Ureter (tissue), 1 donor: ENCODE data around the gene PLEKHA4. TPM values are rescaled to one million over a fixed set of nuclear protein-coding genes. Genes with fewer than 3 reads are reported as not detected.
"Not testable (repeated sequence)": the region's sequence is repeated elsewhere in the genome, so short reads cannot be mapped to it uniquely, and the experiment has no call there.

Experiments
- DNase-seq: peaks from one replicate; pipeline ENCODE4 v3.0.0-alpha.2; 2020; ENCODE audit warnings: low spot score
- total RNA-seq: library from RNA; stranded (reverse); gene quantifications from one replicate; pipeline ENCODE4 v1.2.4, GENCODE V29; 2023
- donor health status: DM: yes; HTN: yes; CAD: no.

The PLEKHA4 gene
- total RNA-seq, 1 donor from 2014 or later, result 23.0 TPM

DNA sequence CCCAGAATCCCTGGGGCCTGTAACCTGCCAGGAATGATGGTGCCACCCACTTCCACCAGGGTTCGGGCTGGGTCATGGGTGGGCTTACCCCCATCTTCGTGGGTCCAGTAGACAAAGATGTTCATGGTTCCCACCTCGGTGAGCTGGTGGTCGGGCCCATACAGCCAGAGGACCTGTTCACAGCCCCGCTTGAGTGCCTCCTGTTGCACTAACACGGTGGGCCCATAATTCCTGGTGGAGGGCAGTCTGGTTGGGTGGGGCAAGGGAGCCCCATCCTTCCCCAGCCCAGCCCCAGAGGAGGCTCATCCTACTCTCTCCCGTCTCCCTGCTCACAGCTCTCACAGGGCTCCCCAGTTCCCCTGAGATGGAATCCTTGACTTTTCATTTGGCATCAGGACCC is 71.3 kb downstream of the PLEKHA4 start:
- no peak for DNase-seq

DNA sequence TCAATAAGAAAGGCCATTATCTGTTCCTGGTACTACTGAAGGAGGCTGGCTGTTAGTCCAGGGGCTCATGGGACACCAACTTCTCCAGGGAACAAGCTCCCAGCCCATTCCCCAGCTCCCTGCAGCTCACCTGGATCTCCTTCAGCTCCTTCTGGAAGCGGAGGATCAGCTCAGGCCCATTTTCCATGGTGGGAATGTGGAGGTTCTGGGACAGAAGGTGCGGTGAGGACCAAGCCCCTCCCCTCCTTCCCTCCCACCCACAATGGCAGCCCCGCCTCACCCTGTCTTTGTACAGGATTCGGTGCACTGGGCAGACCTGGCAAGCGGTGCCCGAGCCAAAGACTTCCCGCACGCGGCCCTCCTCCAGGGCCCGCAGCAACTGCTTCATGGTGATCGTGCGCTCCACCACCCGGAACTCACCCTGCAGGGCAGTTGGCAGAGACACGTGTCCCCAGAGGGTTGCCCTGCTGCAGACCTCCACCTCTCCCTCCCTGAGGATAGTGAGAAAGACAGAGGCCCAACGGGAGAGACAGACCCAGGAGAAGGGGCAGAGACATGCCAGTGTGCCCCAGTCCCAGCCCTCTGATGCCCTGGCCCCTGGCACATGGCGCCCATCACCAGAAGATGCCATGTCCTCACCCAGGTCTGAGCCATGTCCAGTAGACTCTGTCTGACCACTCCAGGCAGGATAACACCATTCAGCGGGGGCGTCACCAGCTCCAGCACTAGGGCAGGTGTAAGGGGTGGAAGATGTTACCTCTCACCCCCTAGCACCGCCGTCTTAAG is 71.9 kb downstream of the PLEKHA4 start:
- DNase-seq, result no peak

DNA sequence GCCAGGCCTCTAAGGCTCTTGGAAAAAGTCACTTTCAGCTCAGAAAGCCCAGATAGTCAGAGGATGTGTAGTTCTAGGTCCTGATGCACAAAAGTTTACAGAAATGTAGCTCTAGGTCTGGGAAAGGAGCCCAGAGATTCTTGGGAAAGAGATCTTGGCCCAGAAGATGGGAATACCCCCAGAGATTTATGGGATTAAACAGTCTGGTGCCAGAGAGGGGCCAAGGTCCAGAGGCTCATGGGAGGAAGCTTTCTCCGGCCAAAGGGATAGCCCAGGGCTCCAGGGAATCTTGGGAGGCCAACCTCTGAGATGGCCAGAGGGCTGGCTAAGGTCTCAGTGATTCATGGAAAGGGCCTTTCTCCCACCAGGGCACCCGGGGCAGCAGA is 72.7 kb downstream of the PLEKHA4 start:
- peak; percentile 70 for DNase-seq

DNA sequence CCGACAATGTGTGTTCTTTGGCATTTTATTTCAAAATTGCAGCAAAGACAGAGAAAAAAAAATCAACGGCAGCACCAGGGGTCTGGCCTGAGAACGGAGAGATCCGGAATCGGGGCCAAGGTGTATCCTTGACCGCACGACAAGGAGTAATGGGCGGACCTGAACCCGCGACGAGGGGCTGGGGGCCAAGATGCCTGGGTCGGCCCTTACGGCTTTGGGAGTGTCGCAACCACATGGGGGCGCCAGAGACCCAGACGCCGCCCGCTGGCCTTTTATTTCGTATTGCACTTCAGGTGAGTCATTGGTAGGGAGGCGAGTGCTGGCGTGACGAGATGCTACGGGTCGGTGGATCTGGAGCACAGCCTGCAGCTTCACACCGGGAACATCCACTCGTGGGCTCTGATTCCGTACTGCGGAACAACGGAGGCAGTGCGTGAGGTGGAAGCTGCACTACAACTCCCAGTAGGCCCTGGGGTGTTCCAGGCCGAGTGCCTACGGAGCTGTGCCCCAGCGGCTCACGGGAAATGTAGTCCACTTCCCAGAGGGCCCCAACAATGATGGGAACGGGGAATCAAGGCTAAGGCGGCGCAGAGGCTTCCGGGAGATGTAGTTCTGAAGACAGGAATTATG is 73.2 kb downstream of the PLEKHA4 start:
- peak; percentile 91 for DNase-seq

DNA sequence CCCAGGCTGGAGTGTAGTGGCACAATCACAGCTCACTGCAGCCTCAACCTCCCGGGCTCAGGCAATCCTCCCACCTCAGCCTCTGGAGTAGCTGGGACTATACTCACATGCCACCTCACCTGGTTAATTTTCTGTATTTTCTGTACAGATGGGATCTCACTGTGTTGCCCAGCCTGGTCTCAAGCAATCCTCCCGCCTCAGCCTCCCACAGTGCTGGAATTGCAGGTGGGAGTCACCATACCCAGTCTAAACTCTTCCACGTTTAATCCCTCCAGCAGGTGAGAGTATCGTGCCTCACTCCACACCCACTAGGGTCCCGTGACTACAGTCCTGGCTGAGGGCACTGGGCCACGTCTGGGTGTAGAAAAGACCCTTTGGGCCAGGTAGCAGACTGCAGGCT is 74.1 kb downstream of the PLEKHA4 start:
- DNase-seq, result no peak

DNA sequence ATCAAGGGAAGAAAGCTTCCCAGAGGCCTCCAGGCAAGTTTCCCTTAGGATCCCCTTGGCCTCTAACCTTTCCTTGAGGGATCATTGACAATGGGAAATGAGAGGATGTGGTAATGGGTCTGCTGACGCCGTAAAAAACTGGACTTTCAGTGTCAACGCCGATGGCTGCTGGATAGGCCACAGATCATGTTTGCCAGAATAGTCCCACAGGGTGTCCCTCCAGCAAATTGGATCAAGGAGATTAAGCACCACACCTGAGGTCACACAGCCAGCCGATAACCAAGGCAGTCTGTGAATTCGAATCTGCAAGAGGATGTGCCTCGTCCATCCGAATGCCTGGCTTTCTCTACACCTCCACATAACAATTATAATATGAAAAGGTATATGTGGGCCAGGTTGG is 75.1 kb downstream of the PLEKHA4 start:
- DNase-seq, result no peak

DNA sequence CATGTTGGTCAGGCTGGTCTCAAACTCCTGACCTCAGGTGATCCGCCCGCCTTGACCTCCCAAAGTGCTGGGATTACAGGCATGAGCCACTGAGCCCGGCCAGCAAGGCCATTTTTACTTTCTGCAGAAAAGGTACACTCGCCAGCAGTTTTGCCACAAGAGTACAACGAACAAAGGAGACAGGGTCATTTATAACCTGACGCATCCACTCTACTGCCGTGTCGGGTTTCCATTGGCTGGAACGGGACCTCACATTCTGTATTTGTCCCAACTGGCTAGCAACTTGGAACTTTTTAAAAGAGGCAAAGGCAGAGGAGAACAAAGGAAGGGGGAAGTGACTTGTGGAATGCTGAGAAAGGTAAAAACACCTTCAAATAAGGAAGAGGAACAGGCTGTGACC is 81.1 kb downstream of the PLEKHA4 start:
- not testable (repeated sequence) for DNase-seq

Other genes starting within 250 kb of the PLEKHA4 start
- 1,575 TPM for gene RPL18, start 249.4 kb downstream of the PLEKHA4 start, total RNA-seq
- 27.6 TPM for gene SPHK2, start 249.1 kb downstream of the PLEKHA4 start, total RNA-seq
- gene DBP, start 231.2 kb downstream of the PLEKHA4 start, total RNA-seq, result 12.7 TPM
- gene CA11, start 222.4 kb downstream of the PLEKHA4 start, total RNA-seq, result 9.6 TPM
- gene NTN5, start 195.6 kb downstream of the PLEKHA4 start, total RNA-seq, result 1.0 TPM
- 35.4 TPM for gene FUT2, start 172.6 kb downstream of the PLEKHA4 start, total RNA-seq
- gene MAMSTR, start 148.9 kb downstream of the PLEKHA4 start, total RNA-seq, result 2.2 TPM
- 21.2 TPM for gene RASIP1, start 128.0 kb downstream of the PLEKHA4 start, total RNA-seq
- 0.91 TPM for gene IZUMO1, start 121.7 kb downstream of the PLEKHA4 start, total RNA-seq
- gene FUT1, start 116.0 kb downstream of the PLEKHA4 start, total RNA-seq, result 5.0 TPM
- gene FGF21, start 113.1 kb downstream of the PLEKHA4 start, total RNA-seq, result not detected
- 170 TPM for gene BCAT2, start 57.6 kb downstream of the PLEKHA4 start, total RNA-seq
- 24.4 TPM for gene HSD17B14, start 32.1 kb downstream of the PLEKHA4 start, total RNA-seq
- 56.2 TPM for gene PPP1R15A, start 3.8 kb upstream of the PLEKHA4 start, total RNA-seq
- gene TULP2, start 30.1 kb upstream of the PLEKHA4 start, total RNA-seq, result not detected
- gene NUCB1, start 31.7 kb upstream of the PLEKHA4 start, total RNA-seq, result 232 TPM
- not detected for gene DHDH, start 65.1 kb upstream of the PLEKHA4 start, total RNA-seq
- 79.9 TPM for gene BAX, start 86.3 kb upstream of the PLEKHA4 start, total RNA-seq
- gene FTL, start 96.7 kb upstream of the PLEKHA4 start, total RNA-seq, result 1,526 TPM
- gene GYS1, start 124.7 kb upstream of the PLEKHA4 start, total RNA-seq, result 73.8 TPM
- 66.7 TPM for gene RUVBL2, start 125.3 kb upstream of the PLEKHA4 start, total RNA-seq
- gene LHB, start 148.5 kb upstream of the PLEKHA4 start, total RNA-seq, result not detected
- not detected for gene CGB3, start 155.7 kb upstream of the PLEKHA4 start, total RNA-seq
- not detected for gene CGB2, start 163.3 kb upstream of the PLEKHA4 start, total RNA-seq
- gene CGB1, start 168.3 kb upstream of the PLEKHA4 start, total RNA-seq, result not detected
- 1.1 TPM for gene CGB5, start 175.2 kb upstream of the PLEKHA4 start, total RNA-seq
- not detected for gene CGB8, start 180.5 kb upstream of the PLEKHA4 start, total RNA-seq
- 3.2 TPM for gene CGB7, start 189.1 kb upstream of the PLEKHA4 start, total RNA-seq
- gene NTF4, start 196.2 kb upstream of the PLEKHA4 start, total RNA-seq, result 20.6 TPM
- not detected for gene KCNA7, start 204.1 kb upstream of the PLEKHA4 start, total RNA-seq
- 256 TPM for gene SNRNP70, start 216.8 kb upstream of the PLEKHA4 start, total RNA-seq
- 10.4 TPM for gene LIN7B, start 245.8 kb upstream of the PLEKHA4 start, total RNA-seq